Endothelial cell of umbilical vein (primary cell): Measurements from ENCODE around the gene NDUFB7. TPM values are rescaled to one million over a fixed set of nuclear protein-coding genes. Genes with fewer than 3 reads are reported as not detected.

ENCODE experiments used
- BruUV-seq: library from RNA; stranded (reverse); fragments of 400-500 nt; replicated peaks from 2 replicates; lab custom pipeline; 2021; lab: Mats Ljungman, UMichigan
- CTCF ChIA-PET: fragments of 300-600, 350-600 bp; sonication (Branson Sonifier 250); formaldehyde crosslinking; loops from one replicate; lab custom pipeline; 2021; ENCODE audit warnings: antibody characterized with exemption, inconsistent platforms; lab: Charles Lee
- POLR2A ChIA-PET: fragments of 300-600, 350-600 bp; sonication (Branson Sonifier 250); formaldehyde crosslinking; loops from one replicate; lab custom pipeline; 2021; ENCODE audit warnings: antibody characterized with exemption, inconsistent platforms; lab: Charles Lee
- DNase-seq: peaks from one replicate; pipeline ENCODE4 v3.0.0-alpha.2; 2011; ENCODE audit warnings: low read depth, low spot score
- FAIRE-seq: peaks from 2 replicates; lab custom pipeline; 2011; peaks lifted over from hg19 to GRCh38; lab: Jason Lieb, UNC
- H2AFZ ChIP-seq: 2 replicates; pipeline ENCODE4 v1.6.0; 2012; ENCODE audit warnings: low read depth, low read length, control low read depth, inconsistent platforms
- H3K27ac ChIP-seq: 2 replicates; pipeline ENCODE4 v1.5.1; 2011; ENCODE audit warnings: low read depth, mild to moderate bottlenecking, control low read depth, low read length, moderate library complexity; ENCODE audit not compliant: insufficient read depth
- H3K27me3 ChIP-seq, 2 experiments: 2 replicates each; pipeline versions ENCODE4 v1.6.0 to v1.6.1; 2011; ENCODE audit warnings: low read length in 2 of 2, mixed read lengths in 1 of 2; ENCODE audit not compliant: control insufficient read depth in 2 of 2, insufficient read depth in 2 of 2
- H3K36me3 ChIP-seq, 2 experiments: 2 replicates in 1 of 2; 3 replicates in 1 of 2; pipeline ENCODE4 v1.5.1; 2011; ENCODE audit warnings: low read length in 2 of 2, mild to moderate bottlenecking in 1 of 2, moderate library complexity in 1 of 2; ENCODE audit not compliant: control insufficient read depth in 2 of 2, insufficient read depth in 2 of 2; ENCODE audit errors: extremely low read depth in 1 of 2
- H3K4me1 ChIP-seq: 3 replicates; pipeline ENCODE4 v1.5.1; 2011; ENCODE audit warnings: mild to moderate bottlenecking, low read length; ENCODE audit not compliant: control insufficient read depth, insufficient read depth; ENCODE audit errors: extremely low read depth
- H3K4me2 ChIP-seq: 2 replicates; pipeline ENCODE4 v1.6.1; 2011; ENCODE audit warnings: low read length, control low read depth, mixed read lengths; ENCODE audit not compliant: insufficient read depth
- H3K4me3 ChIP-seq, 3 experiments: fragments of 200-600 bp in 1 of 3; sonication (generic), shearing (Covaris generic) in 1 of 3; replicated peaks in 1 of 3; 2 replicates each; pipeline ENCODE4 v1.5.1; 2011 to 2016; ENCODE audit warnings: control low read depth in 3 of 3, low read length in 3 of 3, mild to moderate bottlenecking in 2 of 3, inconsistent platforms in 1 of 3, low read depth in 1 of 3, moderate library complexity in 1 of 3; ENCODE audit not compliant: insufficient read depth in 1 of 3
- H3K79me2 ChIP-seq: 2 replicates; pipeline ENCODE4 v1.6.0; 2012; ENCODE audit warnings: low read length, inconsistent platforms; ENCODE audit not compliant: control insufficient read depth, insufficient read depth
- H3K9ac ChIP-seq: replicated peaks from 2 replicates; pipeline ENCODE3; 2011; ENCODE audit warnings: low read length, control low read depth; ENCODE audit not compliant: insufficient read depth; ENCODE audit errors: extremely low read depth
- H3K9me1 ChIP-seq: replicated peaks from 3 replicates; pipeline ENCODE4 v1.6.0; 2011; ENCODE audit warnings: mild to moderate bottlenecking, low read length; ENCODE audit not compliant: control insufficient read depth, insufficient read depth; ENCODE audit errors: extremely low read depth
- H3K9me3 ChIP-seq: replicated peaks from 2 replicates; pipeline ENCODE4 v1.5.1; 2012; ENCODE audit warnings: low read length, inconsistent platforms; ENCODE audit not compliant: control insufficient read depth, insufficient read depth
- H4K20me1 ChIP-seq: replicated peaks from 2 replicates; pipeline ENCODE3; 2011; ENCODE audit warnings: mild to moderate bottlenecking, low read length; ENCODE audit not compliant: control insufficient read depth, insufficient read depth; ENCODE audit errors: extremely low read depth
- FOS ChIP-seq: IDR thresholded peaks from 2 replicates; pipeline ENCODE4 v1.6.1; 2011; ENCODE audit warnings: mild to moderate bottlenecking, low read length, moderate library complexity, borderline replicate concordance; ENCODE audit not compliant: insufficient read depth
- MAX ChIP-seq: IDR thresholded peaks from 2 replicates; pipeline ENCODE4 v1.6.1; 2011; ENCODE audit not compliant: insufficient read depth, insufficient read length
- POLR2A ChIP-seq: IDR thresholded peaks from 2 replicates; pipeline ENCODE4 v1.6.1; 2012; ENCODE audit warnings: low read depth, mild to moderate bottlenecking, control low read depth, low read length
- dilution Hi-C: fragments of 300-500 bp; cut with MboI; formaldehyde crosslinking; loops from one replicate; pipeline ENCODE4 v1.15.0; 2019; ENCODE audit warnings: low sequenced_read_pairs; ENCODE audit not compliant: extremely low pct_ligation_motif_present
- intact Hi-C: fragments of 100-400 bp; cut with micrococcal nuclease; formaldehyde crosslinking; loops from one replicate; pipeline ENCODE4 v1.10.0; 2022
- polyA plus RNA-seq, 4 experiments: library from polyadenylated mRNA; depleted of rRNA in 3 of 4; stranded (reverse) in 3 of 4; unstranded in 1 of 4; fragments of >200 nt; gene quantifications; 2 replicates each; pipeline versions ENCODE4 v1.2.1 to v1.2.3, GENCODE V29; 2011 to 2012; ENCODE audit warnings: missing spikeins in 1 of 4
- total RNA-seq: library from RNA; stranded (reverse); gene quantifications from 2 replicates; pipeline ENCODE4 v1.2.3, GENCODE V29; 2021
- TF ChIP-seq, protein P1 (sequence below), 2 donors: IDR thresholded peaks; 1 replicate in 1 of 2; 2 replicates in 1 of 2; pipeline ENCODE4 v1.5.1; 2011; ENCODE audit warnings: low read length in 2 of 2, mild to moderate bottlenecking in 2 of 2, moderate library complexity in 2 of 2, control low read depth in 1 of 2, inconsistent platforms in 1 of 2, low read depth in 1 of 2; ENCODE audit not compliant: insufficient read depth in 1 of 2; ENCODE audit errors: extremely low read depth in 1 of 2

Gene NDUFB7
- total and polyA plus RNA-seq, 2 donors (not counting 3 experiments of a cell fraction or from before 2014, with no cell fraction given), result 177 to 655 TPM

- no peak for FAIRE-seq
These were observed 17.5 kb downstream of the NDUFB7 start for GRCh38 chr19:14554382-14554812.

DNA sequence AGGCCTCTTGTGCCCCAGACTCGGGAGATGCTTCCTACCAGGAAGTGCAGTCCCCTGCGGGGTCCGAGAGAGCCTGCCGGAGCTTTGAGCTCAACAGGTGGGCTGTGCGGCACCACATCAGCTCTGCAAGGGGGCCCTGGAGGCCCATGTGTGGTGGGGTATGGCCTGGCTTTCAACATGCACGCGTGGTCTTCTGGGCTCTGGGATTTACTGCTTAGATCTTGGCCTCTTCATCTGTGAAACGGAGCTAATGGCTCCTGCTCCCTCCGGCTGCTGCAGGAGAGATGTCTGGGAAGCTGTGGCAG is 18.0 kb downstream of the NDUFB7 start:
- H3K36me3 ChIP-seq, result no peaks in the 10 kb centered on the region
- H3K9me1 ChIP-seq, result no peaks in the 10 kb centered on the region
- intact Hi-C loops, result no loop called here
- dilution Hi-C loops, result no loop called here
- ChIA-PET POLR2A (no interaction called here), CTCF (interaction anchor here (0.6 to 1.2 kb wide), 4 partner anchors 20 to 804 kb away, joined by 3 to 8 read pairs (median 3); partner anchors contain the start of gene PTGER1)
- no peak for FAIRE-seq
- H3K79me2 ChIP-seq, result no peaks in the 10 kb centered on the region
- TF ChIP-seq, protein P1, sequence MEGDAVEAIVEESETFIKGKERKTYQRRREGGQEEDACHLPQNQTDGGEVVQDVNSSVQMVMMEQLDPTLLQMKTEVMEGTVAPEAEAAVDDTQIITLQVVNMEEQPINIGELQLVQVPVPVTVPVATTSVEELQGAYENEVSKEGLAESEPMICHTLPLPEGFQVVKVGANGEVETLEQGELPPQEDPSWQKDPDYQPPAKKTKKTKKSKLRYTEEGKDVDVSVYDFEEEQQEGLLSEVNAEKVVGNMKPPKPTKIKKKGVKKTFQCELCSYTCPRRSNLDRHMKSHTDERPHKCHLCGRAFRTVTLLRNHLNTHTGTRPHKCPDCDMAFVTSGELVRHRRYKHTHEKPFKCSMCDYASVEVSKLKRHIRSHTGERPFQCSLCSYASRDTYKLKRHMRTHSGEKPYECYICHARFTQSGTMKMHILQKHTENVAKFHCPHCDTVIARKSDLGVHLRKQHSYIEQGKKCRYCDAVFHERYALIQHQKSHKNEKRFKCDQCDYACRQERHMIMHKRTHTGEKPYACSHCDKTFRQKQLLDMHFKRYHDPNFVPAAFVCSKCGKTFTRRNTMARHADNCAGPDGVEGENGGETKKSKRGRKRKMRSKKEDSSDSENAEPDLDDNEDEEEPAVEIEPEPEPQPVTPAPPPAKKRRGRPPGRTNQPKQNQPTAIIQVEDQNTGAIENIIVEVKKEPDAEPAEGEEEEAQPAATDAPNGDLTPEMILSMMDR (IDR thresholded peaks at IDR 0.05; ENCODE audit: extremely low read depth in 1 of 2, insufficient read depth in 1 of 2, low read depth in 1 of 2, low read length in 2 of 2), result no peak
- no peak for TF ChIP-seq MAX
- no peak overlapping the region for H3K27ac ChIP-seq
- no peaks in the 10 kb centered on the region for H4K20me1 ChIP-seq
- H2AFZ ChIP-seq, result no peak overlapping the region
- BruUV-seq, result no TSS peak
- H3K4me1 ChIP-seq, result no peaks in the 10 kb centered on the region
- no peaks in the 10 kb centered on the region for H3K9me3 ChIP-seq
- H3K4me3 ChIP-seq, result no peak overlapping the region
- H3K27me3 ChIP-seq, result no peaks in the 10 kb centered on the region
- H3K9ac ChIP-seq, result no peak overlapping the region
- no peak overlapping the region for H3K4me2 ChIP-seq
- DNase-seq, result no peak

More at GRCh38 chr19:14554382-14554812, 17.5 kb downstream of the NDUFB7 start:
- POLR2A ChIA-PET, result no interaction called here
- Histone ChIP-seq H3K9ac (no peak overlapping the region), H3K9me1 (no peaks in the 10 kb centered on the region), H4K20me1 (no peaks in the 10 kb centered on the region), H3K4me3 (no peak overlapping the region), H3K4me1 (no peaks in the 10 kb centered on the region), H3K27me3 (no peaks in the 10 kb centered on the region), H3K36me3 (no peaks in the 10 kb centered on the region), H3K79me2 (no peaks in the 10 kb centered on the region), H3K4me2 (no peak overlapping the region), H3K27ac (no peak overlapping the region), H3K9me3 (no peaks in the 10 kb centered on the region), H2AFZ (no peak overlapping the region)
- TF ChIP-seq POLR2A (no peak), FOS (no peak)
- no TSS peak for BruUV-seq
- DNase-seq, result no peak
- CTCF ChIA-PET, result interaction anchor here (0.6 to 1.3 kb wide), 5 partner anchors 19 to 428 kb away, joined by 3 to 8 read pairs (median 3); partner anchors contain the start of gene PTGER1
- dilution Hi-C loops (no loop called here), intact Hi-C loops (no loop called here)
